DOHH2 (cell line): ENCODE results near the gene NPTN.
A peak's percentile ranks its signal among the peaks of the same experiment; 100 is the strongest.

Experiments used
- H3F3A ChIP-seq: fragments of 200-600 bp; sonication (generic), shearing (Covaris generic); 2 replicates; pipeline ENCODE4 v1.6.0; 2016; ENCODE audit warnings: antibody characterized with exemption, mild to moderate bottlenecking; ENCODE audit not compliant: control insufficient read depth, insufficient read depth
- H3K27ac ChIP-seq: fragments of 200-600 bp; sonication (generic); 2 replicates; pipeline ENCODE4 v1.5.1; 2014; ENCODE audit warnings: low read depth, mild to moderate bottlenecking, low read length, moderate library complexity
- H3K27me3 ChIP-seq: fragments of 200-600 bp; sonication (generic); 2 replicates; pipeline ENCODE4 v1.6.1; 2014; ENCODE audit warnings: mild to moderate bottlenecking, low read length, mixed read lengths; ENCODE audit not compliant: control insufficient read depth
- H3K36me3 ChIP-seq: fragments of 200-600 bp; sonication (generic); 2 replicates; pipeline ENCODE4 v1.6.1; 2014; ENCODE audit warnings: mild to moderate bottlenecking, low read length, moderate library complexity, mixed read lengths; ENCODE audit not compliant: control insufficient read depth
- H3K4me1 ChIP-seq: fragments of 200-600 bp; sonication (generic); 2 replicates; pipeline ENCODE4 v1.6.1; 2014; ENCODE audit warnings: mild to moderate bottlenecking, low read length, mixed read lengths; ENCODE audit not compliant: control insufficient read depth
- H3K4me2 ChIP-seq: fragments of 200-600 bp; sonication (generic); 2 replicates; pipeline ENCODE4 v1.6.0; 2014; ENCODE audit warnings: mild to moderate bottlenecking, low read length, moderate library complexity
- H3K4me3 ChIP-seq: fragments of 200-600 bp; sonication (generic); 2 replicates; pipeline ENCODE4 v1.5.1; 2014; ENCODE audit warnings: mild to moderate bottlenecking, low read length, mixed read lengths
- H3K79me2 ChIP-seq: fragments of 200-600 bp; sonication (generic); 2 replicates; pipeline ENCODE4 v1.6.1; 2014; ENCODE audit warnings: mild to moderate bottlenecking, low read length, mixed read lengths; ENCODE audit not compliant: control insufficient read depth
- H3K9me2 ChIP-seq: fragments of 200-600 bp; sonication (generic); replicated peaks from 2 replicates; pipeline ENCODE4 v1.6.1; 2014; ENCODE audit warnings: mild to moderate bottlenecking, low read length, mixed read lengths; ENCODE audit not compliant: control insufficient read depth
- H3K9me3 ChIP-seq: fragments of 200-600 bp; sonication (generic); 2 replicates; pipeline ENCODE4 v1.6.1; 2014; ENCODE audit warnings: antibody characterized with exemption, low read length, mixed read lengths; ENCODE audit not compliant: control insufficient read depth, insufficient read depth
- H4K20me1 ChIP-seq: fragments of 200-600 bp; sonication (generic); 2 replicates; pipeline ENCODE4 v1.6.0; 2014; ENCODE audit warnings: low read depth, mild to moderate bottlenecking, antibody characterized with exemption, low read length, moderate library complexity; ENCODE audit not compliant: control insufficient read depth, insufficient read depth
- EZH2phosphoT487 ChIP-seq: fragments of 200-600 bp; sonication (generic); IDR thresholded peaks from 2 replicates; pipeline ENCODE4 v1.6.1; 2017; ENCODE audit warnings: borderline replicate concordance, mild to moderate bottlenecking, antibody characterized with exemption, low read length, moderate library complexity, mixed read lengths
- TF ChIP-seq, protein P1 (sequence below): fragments of 200-600 bp; sonication (generic); IDR thresholded peaks from one replicate; pipeline ENCODE4 v1.5.1; 2014; ENCODE audit warnings: antibody characterized with exemption, mild to moderate bottlenecking, low read depth, low read length; ENCODE audit not compliant: poor library complexity, severe bottlenecking

Gene NPTN

GRCh38 chr15:73677146-73677607 is 44.0 kb upstream of the NPTN start:
- Histone ChIP-seq H3K4me1 (no peaks in the 10 kb centered on the region), H3K27me3 (peaks cover 28% of the 10 kb centered on the region), H3K4me2 (no peak overlapping the region), H4K20me1 (no peaks in the 10 kb centered on the region), H3K4me3 (no peak overlapping the region), H3K79me2 (no peaks in the 10 kb centered on the region), H3K36me3 (no peaks in the 10 kb centered on the region), H3K27ac (no peak overlapping the region), H3K9me3 (no peaks in the 10 kb centered on the region), H3F3A (no peaks in the 10 kb centered on the region), H3K9me2 (no peaks in the 10 kb centered on the region)
- TF ChIP-seq, protein P1, sequence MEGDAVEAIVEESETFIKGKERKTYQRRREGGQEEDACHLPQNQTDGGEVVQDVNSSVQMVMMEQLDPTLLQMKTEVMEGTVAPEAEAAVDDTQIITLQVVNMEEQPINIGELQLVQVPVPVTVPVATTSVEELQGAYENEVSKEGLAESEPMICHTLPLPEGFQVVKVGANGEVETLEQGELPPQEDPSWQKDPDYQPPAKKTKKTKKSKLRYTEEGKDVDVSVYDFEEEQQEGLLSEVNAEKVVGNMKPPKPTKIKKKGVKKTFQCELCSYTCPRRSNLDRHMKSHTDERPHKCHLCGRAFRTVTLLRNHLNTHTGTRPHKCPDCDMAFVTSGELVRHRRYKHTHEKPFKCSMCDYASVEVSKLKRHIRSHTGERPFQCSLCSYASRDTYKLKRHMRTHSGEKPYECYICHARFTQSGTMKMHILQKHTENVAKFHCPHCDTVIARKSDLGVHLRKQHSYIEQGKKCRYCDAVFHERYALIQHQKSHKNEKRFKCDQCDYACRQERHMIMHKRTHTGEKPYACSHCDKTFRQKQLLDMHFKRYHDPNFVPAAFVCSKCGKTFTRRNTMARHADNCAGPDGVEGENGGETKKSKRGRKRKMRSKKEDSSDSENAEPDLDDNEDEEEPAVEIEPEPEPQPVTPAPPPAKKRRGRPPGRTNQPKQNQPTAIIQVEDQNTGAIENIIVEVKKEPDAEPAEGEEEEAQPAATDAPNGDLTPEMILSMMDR, result peak; percentile 81
- TF ChIP-seq EZH2phosphoT487, result no peak

- Histone ChIP-seq H3F3A (no peaks in the 10 kb centered on the region), H3K27ac (no peak overlapping the region), H3K9me3 (no peaks in the 10 kb centered on the region), H3K4me3 (no peak overlapping the region), H3K4me1 (no peaks in the 10 kb centered on the region), H3K27me3 (peaks cover 25% of the 10 kb centered on the region), H3K4me2 (no peak overlapping the region), H3K9me2 (no peaks in the 10 kb centered on the region), H3K79me2 (no peaks in the 10 kb centered on the region), H3K36me3 (no peaks in the 10 kb centered on the region), H4K20me1 (no peaks in the 10 kb centered on the region)
- TF ChIP-seq, protein P1, result no peak
- no peak for TF ChIP-seq EZH2phosphoT487
Observed at GRCh38 chr15:73674587-73674986, 41.4 kb upstream of the NPTN start.

DNA sequence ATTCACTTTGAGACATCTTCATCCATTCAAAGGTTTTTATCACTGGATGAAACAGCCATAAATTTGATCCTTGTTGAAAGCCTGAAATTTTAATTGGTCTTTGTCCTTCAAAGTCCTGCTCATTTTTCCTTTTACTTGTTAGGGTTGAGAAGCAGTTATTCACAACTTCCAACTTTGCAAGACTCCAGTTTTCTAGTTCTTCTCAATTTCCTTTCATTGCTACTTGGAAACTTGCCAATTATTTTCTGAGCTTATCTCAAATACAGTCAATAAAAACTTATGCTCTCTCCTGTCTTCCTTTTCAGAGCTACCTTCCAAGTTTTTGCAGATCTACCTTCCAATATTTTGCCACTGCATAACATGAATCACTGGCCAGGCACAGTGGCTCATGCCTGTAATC is 27.3 kb upstream of the NPTN start:
- Histone ChIP-seq H3K79me2 (no peaks in the 10 kb centered on the region), H3K4me3 (no peak overlapping the region), H3K9me2 (no peaks in the 10 kb centered on the region), H4K20me1 (no peaks in the 10 kb centered on the region), H3K36me3 (no peaks in the 10 kb centered on the region), H3K4me2 (no peak overlapping the region), H3K27me3 (peaks cover 4% of the 10 kb centered on the region; the same call in 1 of the 2 replicates), H3K9me3 (peaks cover 5% of the 10 kb centered on the region; the same call in 1 of the 2 replicates), H3F3A (no peaks in the 10 kb centered on the region), H3K27ac (no peak overlapping the region), H3K4me1 (no peaks in the 10 kb centered on the region)
- no peak for TF ChIP-seq EZH2phosphoT487
- TF ChIP-seq, protein P1, result no peak

- peaks cover 4% of the 10 kb centered on the region; the same call in 1 of the 2 replicates for H3K27me3 ChIP-seq
- no peaks in the 10 kb centered on the region for H3K79me2 ChIP-seq
- no peak overlapping the region for H3K27ac ChIP-seq
- H3K4me3 ChIP-seq, result no peak overlapping the region
- H3F3A ChIP-seq, result no peaks in the 10 kb centered on the region
- peaks cover 5% of the 10 kb centered on the region; the same call in 1 of the 2 replicates for H3K9me3 ChIP-seq
- no peaks in the 10 kb centered on the region for H3K9me2 ChIP-seq
- no peaks in the 10 kb centered on the region for H3K36me3 ChIP-seq
- no peaks in the 10 kb centered on the region for H4K20me1 ChIP-seq
- H3K4me1 ChIP-seq, result no peaks in the 10 kb centered on the region
- no peak overlapping the region for H3K4me2 ChIP-seq
- no peak for TF ChIP-seq EZH2phosphoT487
- TF ChIP-seq, protein P1, result no peak
Observed at GRCh38 chr15:73658645-73659044, 25.5 kb upstream of the NPTN start.
